Measurements from ENCODE around the gene PRDM12.

The PRDM12 gene

DNA sequence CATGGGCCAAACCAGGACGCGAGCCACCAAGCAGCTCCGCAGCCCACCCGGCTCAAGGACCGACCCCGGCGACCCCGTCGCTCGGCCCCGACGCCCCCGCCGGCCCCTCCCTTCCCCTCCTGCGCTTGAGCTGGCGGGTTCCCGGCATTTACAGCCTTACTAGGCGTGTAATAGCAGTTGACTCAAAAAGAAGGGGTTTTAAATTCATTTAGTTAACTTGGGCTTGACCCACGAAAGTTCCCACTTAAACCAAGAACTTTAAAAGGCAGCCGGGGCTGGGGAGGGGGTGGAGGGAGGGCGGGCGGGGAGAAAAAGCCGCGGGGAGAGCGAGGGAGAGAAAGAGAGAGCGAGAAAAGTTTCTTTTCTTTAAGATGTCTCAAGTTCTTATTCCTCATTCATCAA lies 636 bp downstream of the PRDM12 start:
- Histone ChIP-seq H3K4me3 (ENCODE audit: low read length) (no peak overlapping the region), H3K27me3 (ENCODE audit: control insufficient read depth, low read length) (peaks cover 27% of the 10 kb centered on the region)

DNA sequence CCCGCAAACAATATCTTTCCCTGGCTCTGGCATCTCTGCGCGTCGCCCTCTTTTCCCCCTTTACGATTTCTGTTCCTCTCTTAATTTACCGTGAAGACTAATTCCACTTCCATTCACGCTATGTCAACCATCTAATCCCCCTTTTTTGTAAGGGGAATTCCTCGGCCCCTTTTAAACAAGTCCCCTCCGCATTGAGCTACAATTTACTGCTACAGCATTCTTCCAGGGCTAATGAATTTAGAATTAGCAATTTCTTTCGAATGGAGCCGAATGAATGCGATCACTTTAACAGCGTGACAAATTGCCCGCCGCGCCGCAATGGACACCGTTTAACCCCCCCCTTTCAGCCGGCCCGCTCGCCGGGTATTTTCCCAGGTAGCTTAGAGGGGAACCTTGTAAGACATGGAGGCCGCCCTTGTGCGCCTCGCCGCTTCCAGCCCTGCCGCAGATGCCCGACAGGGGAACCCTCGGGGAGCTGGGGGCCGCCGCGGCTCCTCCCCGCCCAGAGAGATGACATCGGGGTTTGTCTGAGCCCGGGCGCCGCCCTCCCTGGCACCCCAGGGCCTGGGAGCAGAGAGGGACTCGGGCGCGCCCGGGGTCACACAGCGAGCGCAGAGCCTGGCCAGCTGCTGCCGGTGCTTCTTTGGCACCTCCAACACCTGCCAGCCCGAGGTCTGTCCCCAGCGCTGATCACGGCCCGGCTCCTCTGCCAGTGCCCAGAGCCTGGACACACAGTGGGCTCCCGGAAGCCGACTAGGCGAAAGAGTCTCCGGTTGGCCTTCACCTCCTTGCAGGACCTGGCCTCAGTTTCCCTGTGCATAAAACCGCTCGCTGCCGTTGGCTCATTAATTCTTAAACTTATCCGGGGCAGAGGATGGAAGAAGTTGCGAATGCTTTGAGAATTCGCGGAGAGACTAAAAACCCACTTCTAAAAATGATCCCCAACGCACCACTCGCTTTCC lies 1.3 kb downstream of the PRDM12 start:
- Histone ChIP-seq H3K27ac (ENCODE audit: low read depth, low read length) (no peak overlapping the region), H4K20me1 (ENCODE audit: control insufficient read depth, insufficient read depth, low read depth, low read length) (no peaks in the 10 kb centered on the region), H3K4me1 (ENCODE audit: control insufficient read depth, low read length) (no peaks in the 10 kb centered on the region), H3K9me2 (replicated peaks; ENCODE audit: control insufficient read depth, low read length) (no peaks in the 10 kb centered on the region), H3K79me2 (ENCODE audit: control insufficient read depth, low read length) (no peaks in the 10 kb centered on the region), H3K9me3 (ENCODE audit: control insufficient read depth, insufficient read depth, low read length) (no peaks in the 10 kb centered on the region), H3K4me3 (ENCODE audit: low read length) (no peak overlapping the region), H3K4me2 (ENCODE audit: low read length) (no peak overlapping the region), H3F3A (ENCODE audit: control insufficient read depth, insufficient read depth) (no peaks in the 10 kb centered on the region), H3K27me3 (ENCODE audit: control insufficient read depth, low read length) (peaks cover 27% of the 10 kb centered on the region), H3K36me3 (ENCODE audit: control insufficient read depth, low read length) (no peaks in the 10 kb centered on the region)
- TF ChIP-seq EZH2phosphoT487 (IDR thresholded peaks at IDR 0.05; ENCODE audit: borderline replicate concordance, low read length): no peak
- TF ChIP-seq, protein P1, sequence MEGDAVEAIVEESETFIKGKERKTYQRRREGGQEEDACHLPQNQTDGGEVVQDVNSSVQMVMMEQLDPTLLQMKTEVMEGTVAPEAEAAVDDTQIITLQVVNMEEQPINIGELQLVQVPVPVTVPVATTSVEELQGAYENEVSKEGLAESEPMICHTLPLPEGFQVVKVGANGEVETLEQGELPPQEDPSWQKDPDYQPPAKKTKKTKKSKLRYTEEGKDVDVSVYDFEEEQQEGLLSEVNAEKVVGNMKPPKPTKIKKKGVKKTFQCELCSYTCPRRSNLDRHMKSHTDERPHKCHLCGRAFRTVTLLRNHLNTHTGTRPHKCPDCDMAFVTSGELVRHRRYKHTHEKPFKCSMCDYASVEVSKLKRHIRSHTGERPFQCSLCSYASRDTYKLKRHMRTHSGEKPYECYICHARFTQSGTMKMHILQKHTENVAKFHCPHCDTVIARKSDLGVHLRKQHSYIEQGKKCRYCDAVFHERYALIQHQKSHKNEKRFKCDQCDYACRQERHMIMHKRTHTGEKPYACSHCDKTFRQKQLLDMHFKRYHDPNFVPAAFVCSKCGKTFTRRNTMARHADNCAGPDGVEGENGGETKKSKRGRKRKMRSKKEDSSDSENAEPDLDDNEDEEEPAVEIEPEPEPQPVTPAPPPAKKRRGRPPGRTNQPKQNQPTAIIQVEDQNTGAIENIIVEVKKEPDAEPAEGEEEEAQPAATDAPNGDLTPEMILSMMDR (IDR thresholded peaks at IDR 0.05; ENCODE audit: low read depth, low read length, poor library complexity, severe bottlenecking): no peak

More for the DNA sequence above, 636 bp downstream of the PRDM12 start:
- Histone ChIP-seq H3K9me2 (replicated peaks; ENCODE audit: control insufficient read depth, low read length) (no peaks in the 10 kb centered on the region), H3K4me2 (ENCODE audit: low read length) (no peak overlapping the region), H4K20me1 (ENCODE audit: control insufficient read depth, insufficient read depth, low read depth, low read length) (no peaks in the 10 kb centered on the region), H3K4me1 (ENCODE audit: control insufficient read depth, low read length) (no peaks in the 10 kb centered on the region), H3K9me3 (ENCODE audit: control insufficient read depth, insufficient read depth, low read length) (no peaks in the 10 kb centered on the region), H3F3A (ENCODE audit: control insufficient read depth, insufficient read depth) (no peaks in the 10 kb centered on the region), H3K79me2 (ENCODE audit: control insufficient read depth, low read length) (no peaks in the 10 kb centered on the region), H3K27ac (ENCODE audit: low read depth, low read length) (no peak overlapping the region), H3K36me3 (ENCODE audit: control insufficient read depth, low read length) (no peaks in the 10 kb centered on the region)
- TF ChIP-seq EZH2phosphoT487 (IDR thresholded peaks at IDR 0.05; ENCODE audit: borderline replicate concordance, low read length): no peak
- TF ChIP-seq, protein P1 (IDR thresholded peaks at IDR 0.05; ENCODE audit: low read depth, low read length, poor library complexity, severe bottlenecking): no peak

DNA sequence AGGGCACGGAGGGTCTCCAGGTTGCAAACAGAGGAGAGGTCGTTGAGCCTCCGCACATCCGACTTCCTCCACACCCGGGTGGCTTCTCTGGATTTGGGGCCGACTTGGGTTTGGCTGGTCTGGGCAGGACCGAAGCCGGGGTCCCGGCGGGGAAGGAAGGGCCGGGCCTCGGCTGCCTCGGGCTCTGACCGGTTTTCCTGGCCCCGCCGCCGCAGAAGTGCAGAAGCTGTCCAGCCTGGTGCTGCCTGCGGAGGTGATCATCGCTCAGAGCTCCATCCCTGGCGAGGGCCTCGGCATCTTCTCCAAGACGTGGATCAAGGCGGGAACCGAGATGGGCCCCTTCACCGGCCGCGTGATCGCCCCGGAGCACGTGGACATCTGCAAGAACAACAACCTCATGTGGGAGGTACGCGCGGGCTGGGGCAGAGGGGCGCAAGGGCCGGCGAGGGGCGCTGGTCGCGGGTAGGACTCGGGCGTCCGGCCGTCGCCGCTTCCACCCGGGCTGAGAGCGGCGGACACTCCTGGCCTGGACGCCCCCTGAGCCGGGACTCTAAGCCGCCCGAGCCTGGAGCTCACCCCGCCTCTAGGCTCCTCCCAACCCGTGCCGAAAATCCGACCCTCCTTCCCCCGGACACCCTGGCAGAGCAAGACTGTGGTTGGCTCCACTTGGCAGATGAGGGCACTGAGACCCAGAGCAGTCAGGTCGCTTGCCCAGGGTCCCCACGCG lies 2.2 kb downstream of the PRDM12 start:
- H3K9me3 ChIP-seq (ENCODE audit: control insufficient read depth, insufficient read depth, low read length): no peaks in the 10 kb centered on the region
- no peak overlapping the region for H3K4me2 ChIP-seq (ENCODE audit: low read length)
- no peaks in the 10 kb centered on the region for H3K9me2 ChIP-seq (replicated peaks; ENCODE audit: control insufficient read depth, low read length)
- peaks cover 27% of the 10 kb centered on the region for H3K27me3 ChIP-seq (ENCODE audit: control insufficient read depth, low read length)
- H3K79me2 ChIP-seq (ENCODE audit: control insufficient read depth, low read length): no peaks in the 10 kb centered on the region
- H3K4me3 ChIP-seq (ENCODE audit: low read length): no peak overlapping the region
- TF ChIP-seq, protein P1 (IDR thresholded peaks at IDR 0.05; ENCODE audit: low read depth, low read length, poor library complexity, severe bottlenecking): no peak
- TF ChIP-seq EZH2phosphoT487 (IDR thresholded peaks at IDR 0.05; ENCODE audit: borderline replicate concordance, low read length): no peak
- H4K20me1 ChIP-seq (ENCODE audit: control insufficient read depth, insufficient read depth, low read depth, low read length): no peaks in the 10 kb centered on the region
- H3F3A ChIP-seq (ENCODE audit: control insufficient read depth, insufficient read depth): no peaks in the 10 kb centered on the region
- no peak overlapping the region for H3K27ac ChIP-seq (ENCODE audit: low read depth, low read length)
- no peaks in the 10 kb centered on the region for H3K4me1 ChIP-seq (ENCODE audit: control insufficient read depth, low read length)
- H3K36me3 ChIP-seq (ENCODE audit: control insufficient read depth, low read length): no peaks in the 10 kb centered on the region

Data from DOHH2 (cell line).